MCF 10A (cell line): ENCODE measurements around the gene COL7A1. TPM values are rescaled to one million over a fixed set of nuclear protein-coding genes. Genes with fewer than 3 reads are reported as not detected.

Experiments used
- BruUV-seq: library from RNA; stranded (reverse); fragments of 400-500 nt; replicated peaks from 2 replicates; lab custom pipeline; 2021; lab: Mats Ljungman, UMichigan
- CTCF ChIA-PET: fragments of 300-600 bp; sonication (Branson Sonifier 250); formaldehyde crosslinking; extraction: SDS; loops from one replicate; lab custom pipeline; 2021; ENCODE audit warnings: antibody characterized with exemption, inconsistent platforms; lab: Yijun Ruan, JAX
- POLR2A ChIA-PET: fragments of 300-600, 350-650 bp; sonication (Branson Sonifier 250); formaldehyde crosslinking; extraction: SDS; loops from one replicate; lab custom pipeline; 2020; ENCODE audit warnings: antibody characterized with exemption, inconsistent platforms; lab: Yijun Ruan, JAX
- DNase-seq: peaks from one replicate; pipeline ENCODE4 v3.0.0-alpha.2; 2018; ENCODE audit not compliant: unreplicated experiment
- H3K27ac Mint-ChIP-seq: one replicate; pipeline ENCODE4 v1.8.0; 2022; ENCODE audit warnings: mild to moderate bottlenecking, low read depth, mixed read lengths; ENCODE audit not compliant: unreplicated experiment
- H3K27me3 Mint-ChIP-seq: one replicate; pipeline ENCODE4 v1.8.0; 2022; ENCODE audit warnings: mixed read lengths; ENCODE audit not compliant: insufficient read depth, unreplicated experiment
- H3K36me3 Mint-ChIP-seq: one replicate; pipeline ENCODE4 v1.8.0; 2022; ENCODE audit warnings: mild to moderate bottlenecking, moderate library complexity, mixed read lengths; ENCODE audit not compliant: insufficient read depth, unreplicated experiment
- H3K4me1 Mint-ChIP-seq: one replicate; pipeline ENCODE4 v1.8.0; 2022; ENCODE audit warnings: mixed read lengths; ENCODE audit not compliant: insufficient read depth, unreplicated experiment
- H3K4me3 Mint-ChIP-seq: one replicate; pipeline ENCODE4 v1.8.0; 2022; ENCODE audit warnings: mild to moderate bottlenecking, moderate library complexity, mixed read lengths; ENCODE audit not compliant: unreplicated experiment
- H3K9me3 Mint-ChIP-seq: one replicate; pipeline ENCODE4 v1.8.0; 2022; ENCODE audit warnings: mixed read lengths; ENCODE audit not compliant: unreplicated experiment
- CTCF ChIP-seq: fragments of 200-600 bp; IDR thresholded peaks from one replicate; pipeline ENCODE4 v1.8.0; 2022; ENCODE audit warnings: antibody characterized with exemption, mild to moderate bottlenecking; ENCODE audit not compliant: unreplicated experiment
- intact Hi-C: fragments of 100-400 bp; cut with micrococcal nuclease; formaldehyde crosslinking; loops from 2 replicates; pipeline ENCODE4 v1.14.1; 2022
- total RNA-seq: library from RNA; stranded (reverse); gene quantifications from 2 replicates; pipeline ENCODE4 v1.2.3, GENCODE V29; 2022

Gene COL7A1
- total RNA-seq, 1 experiment from 2014 or later = 60.5 TPM

- H3K27ac Mint-ChIP-seq = peak overlapping the region; percentile 59
- H3K36me3 Mint-ChIP-seq = peaks cover 64% of the 10 kb centered on the region
- CTCF ChIA-PET = interaction anchor here (0.5 to 2.5 kb wide), 8 partner anchors 34 to 440 kb away, joined by 3 to 22 read pairs (median 4); partner anchors contain the start of gene SLC26A6
Measured at GRCh38 chr3:48599509-48600285, 4.6 kb upstream of the COL7A1 start.

GRCh38 chr3:48599077-48599501 is 4.0 kb upstream of the COL7A1 start:
- POLR2A ChIA-PET = interaction anchor here (0.6 to 8.9 kb wide), 40 partner anchors 9 to 1151 kb away, joined by 3 to 107 read pairs (median 5); partner anchors contain the start of genes ARIH2, ATRIP, CCDC51 and CELSR3
- intact Hi-C loops = loop anchor here (2.0 kb wide), 1 partner anchor 42 kb away; the partner anchor contains the start of gene PFKFB4
- peak; percentile 97 for DNase-seq

More at GRCh38 chr3:48599509-48600285, 4.6 kb upstream of the COL7A1 start:
- Mint-ChIP-seq H3K4me3 (peak overlapping the region; percentile 50), H3K27me3 (no peaks in the 10 kb centered on the region), H3K9me3 (no peaks in the 10 kb centered on the region), H3K4me1 (peaks cover 54% of the 10 kb centered on the region)
- POLR2A ChIA-PET = interaction anchor here (0.6 to 8.9 kb wide), 37 partner anchors 8 to 1151 kb away, joined by 3 to 107 read pairs (median 5); partner anchors contain the start of genes ARIH2, ATRIP, CCDC51 and CELSR3
- intact Hi-C loops = loop anchor here (2.0 kb wide), 1 partner anchor 43 kb away; the partner anchor contains the start of gene PFKFB4
- no TSS peak for BruUV-seq
- DNase-seq = no peak
- TF ChIP-seq CTCF = no peak

GRCh38 chr3:48598323-48599076 is 3.4 kb upstream of the COL7A1 start:
- intact Hi-C loops = loop anchor here (2.0 kb wide), 1 partner anchor 42 kb away; the partner anchor contains the start of gene PFKFB4
- H3K4me3 Mint-ChIP-seq = peak overlapping the region; percentile 50
- POLR2A ChIA-PET = interaction anchor here (0.6 to 8.9 kb wide), 42 partner anchors 10 to 1150 kb away, joined by 3 to 107 read pairs (median 6); partner anchors contain the start of genes ARIH2, ATRIP, CCDC51 and CELSR3

More at GRCh38 chr3:48599077-48599501, 4.0 kb upstream of the COL7A1 start:
- no peak for TF ChIP-seq CTCF
- CTCF ChIA-PET = interaction anchor here (0.5 to 2.5 kb wide), 9 partner anchors 35 to 440 kb away, joined by 3 to 22 read pairs (median 4); partner anchors contain the start of gene SLC26A6
- Mint-ChIP-seq H3K27me3 (no peaks in the 10 kb centered on the region), H3K36me3 (peaks cover 58% of the 10 kb centered on the region), H3K4me3 (peak overlapping the region; percentile 50), H3K9me3 (no peaks in the 10 kb centered on the region), H3K4me1 (peaks cover 54% of the 10 kb centered on the region), H3K27ac (peak overlapping the region; percentile 59)
- TSS peak; percentile 42 for BruUV-seq

More at GRCh38 chr3:48598323-48599076, 3.4 kb upstream of the COL7A1 start:
- no peaks in the 10 kb centered on the region for H3K9me3 Mint-ChIP-seq
- no peak for TF ChIP-seq CTCF
- peak overlapping the region; percentile 68 for H3K27ac Mint-ChIP-seq
- peaks cover 52% of the 10 kb centered on the region for H3K36me3 Mint-ChIP-seq
- H3K27me3 Mint-ChIP-seq = no peaks in the 10 kb centered on the region
- CTCF ChIA-PET = interaction anchor here (0.7 to 2.5 kb wide), 12 partner anchors 11 to 439 kb away, joined by 3 to 22 read pairs (median 4); partner anchors contain the start of genes SLC26A6 and UQCRC1
- no TSS peak for BruUV-seq
- peak; percentile 95 for DNase-seq
- H3K4me1 Mint-ChIP-seq = peaks cover 54% of the 10 kb centered on the region
